SIG-M5 (cell line): ENCODE results near the gene EPHA8.

ENCODE experiments used
- DNase-seq: peaks from one replicate; lab custom pipeline; 2025; lab: John Stamatoyannopoulos, UW

Gene EPHA8

GRCh38 chr1:22646384-22646783, 83.1 kb downstream of the EPHA8 start:
- DNase-seq, result no peak

- no peak for DNase-seq
Observed at GRCh38 chr1:22650089-22650693, 86.9 kb downstream of the EPHA8 start.

GRCh38 chr1:22651941-22652856, 88.9 kb downstream of the EPHA8 start:
- DNase-seq, result no peak

- no peak for DNase-seq
Observed at GRCh38 chr1:22652881-22653316, 89.6 kb downstream of the EPHA8 start, which contains the start of gene C1QB. Gene C1QB (plus strand): TSS chr1:22653236. CDS start chr1:22659463, 6,227 bp downstream.
